HL-60 (cell line): ENCODE results near the gene GSAP.
A peak's percentile ranks its signal among the peaks of the same experiment; 100 is the strongest.
"Not testable (repeated sequence)": the region's sequence is repeated elsewhere in the genome, so short reads cannot be mapped to it uniquely, and the experiment has no call there.

ENCODE experiments used
- DNase-seq, 2 experiments: peaks; one replicate each; pipeline ENCODE4 v3.0.0-alpha.2; 2010 to 2020; ENCODE audit warnings: low read depth in 1 of 2, low spot score in 1 of 2
- H3K27ac ChIP-seq: fragments of 250-450 bp; sonication (Bioruptor Pico); replicated peaks from 2 replicates; pipeline ENCODE4 v1.5.1; 2020; ENCODE audit warnings: mild to moderate bottlenecking, moderate library complexity
- H3K27me3 ChIP-seq: fragments of 250-450 bp; sonication (Bioruptor Pico); 2 replicates; pipeline ENCODE4 v1.5.1; 2021; ENCODE audit warnings: mild to moderate bottlenecking, moderate library complexity; ENCODE audit not compliant: insufficient read depth, poor library complexity, severe bottlenecking
- H3K4me3 ChIP-seq: replicated peaks from 2 replicates; pipeline ENCODE4 v1.5.1; 2011; ENCODE audit warnings: mild to moderate bottlenecking, control low read depth, low read length; ENCODE audit not compliant: insufficient read depth
- CTCF ChIP-seq: IDR thresholded peaks from one replicate; pipeline ENCODE4 v1.5.1; 2011; ENCODE audit warnings: low read length, control low read depth, inconsistent platforms; ENCODE audit not compliant: insufficient read depth
- GABPA ChIP-seq: IDR thresholded peaks from 2 replicates; pipeline ENCODE4 v1.6.1; 2012; ENCODE audit warnings: low read depth
- POLR2AphosphoS5 ChIP-seq: IDR thresholded peaks from 2 replicates; pipeline ENCODE4 v1.6.1; 2012; ENCODE audit warnings: low read depth
- REST ChIP-seq: IDR thresholded peaks from 2 replicates; pipeline ENCODE4 v1.6.1; 2012; ENCODE audit warnings: low read depth; ENCODE audit not compliant: insufficient replicate concordance
- SPI1 ChIP-seq: IDR thresholded peaks from 2 replicates; pipeline ENCODE4 v1.6.1; 2012; ENCODE audit warnings: low read depth, mild to moderate bottlenecking, borderline replicate concordance
- long read RNA-seq: library from polyadenylated mRNA; unstranded; transcript quantifications from one replicate; pipeline ENCODE4 v2.0.0, GENCODE V29; 2020

GSAP gene
- long read RNA-seq, partial matches to known transcripts, result 0 of 4 reads
- long read RNA-seq, other reads (novel, unspliced or antisense), result 4 of 4 reads

GRCh38 chr7:77415823-77416620 is at the start of gene GSAP:
TSS of gene GSAP (minus strand) at chr7:77416349. CDS start at chr7:77416321, 28 bp downstream.
- TF ChIP-seq GABPA, result no peak
- TF ChIP-seq REST, result no peak
- TF ChIP-seq CTCF, result no peak
- TF ChIP-seq SPI1, result no peak
- TF ChIP-seq POLR2AphosphoS5, result no peak
- peak within 1 kb of the TSS; percentile 56 for H3K4me3 ChIP-seq
- peak within 1 kb of the TSS; percentile 63 for H3K27ac ChIP-seq
- DNase-seq, result peak; percentile 11 to 28
- no peaks in the 10 kb centered on the region for H3K27me3 ChIP-seq

- Histone ChIP-seq H3K4me3 (no peak overlapping the region), H3K27me3 (no peaks in the 10 kb centered on the region), H3K27ac (no peak overlapping the region)
- TF ChIP-seq GABPA (no peak), SPI1 (no peak), POLR2AphosphoS5 (no peak), CTCF (no peak), REST (no peak)
- DNase-seq, result no peak
These were observed 49.1 kb upstream of the GSAP start for GRCh38 chr7:77465256-77465655.

GRCh38 chr7:77464589-77464988 is 48.4 kb upstream of the GSAP start:
- H3K27me3 ChIP-seq, result no peaks in the 10 kb centered on the region
- H3K4me3 ChIP-seq, result no peak overlapping the region
- H3K27ac ChIP-seq, result no peak overlapping the region
- no peak for TF ChIP-seq SPI1
- TF ChIP-seq GABPA, result no peak
- DNase-seq, result no peak

- peak; percentile 78 to 91 for DNase-seq
- not testable (repeated sequence) for H3K4me3 ChIP-seq, H3K27me3 ChIP-seq
- peak overlapping the region; percentile 8; the same call in 1 of the 2 replicates for H3K27ac ChIP-seq
These were observed 47.5 kb upstream of the GSAP start for GRCh38 chr7:77463632-77464031.

GRCh38 chr7:77461842-77462241 is 45.7 kb upstream of the GSAP start:
- no peak for DNase-seq
- Histone ChIP-seq H3K4me3 (no peak overlapping the region), H3K27ac (no peak overlapping the region), H3K27me3 (no peaks in the 10 kb centered on the region)
- TF ChIP-seq REST (no peak), POLR2AphosphoS5 (no peak), GABPA (no peak), CTCF (no peak), SPI1 (no peak)
